ENCODE data around the gene COL23A1. TPM values are rescaled to one million over a fixed set of nuclear protein-coding genes. Genes with fewer than 3 reads are reported as not detected.
A peak's percentile ranks its signal among the peaks of the same experiment; 100 is the strongest.

The COL23A1 gene
- total and polyA plus RNA-seq, 4 donors, result 0.76 to 4.4 (median 1.3) TPM

- TF ChIP-seq, protein P1, sequence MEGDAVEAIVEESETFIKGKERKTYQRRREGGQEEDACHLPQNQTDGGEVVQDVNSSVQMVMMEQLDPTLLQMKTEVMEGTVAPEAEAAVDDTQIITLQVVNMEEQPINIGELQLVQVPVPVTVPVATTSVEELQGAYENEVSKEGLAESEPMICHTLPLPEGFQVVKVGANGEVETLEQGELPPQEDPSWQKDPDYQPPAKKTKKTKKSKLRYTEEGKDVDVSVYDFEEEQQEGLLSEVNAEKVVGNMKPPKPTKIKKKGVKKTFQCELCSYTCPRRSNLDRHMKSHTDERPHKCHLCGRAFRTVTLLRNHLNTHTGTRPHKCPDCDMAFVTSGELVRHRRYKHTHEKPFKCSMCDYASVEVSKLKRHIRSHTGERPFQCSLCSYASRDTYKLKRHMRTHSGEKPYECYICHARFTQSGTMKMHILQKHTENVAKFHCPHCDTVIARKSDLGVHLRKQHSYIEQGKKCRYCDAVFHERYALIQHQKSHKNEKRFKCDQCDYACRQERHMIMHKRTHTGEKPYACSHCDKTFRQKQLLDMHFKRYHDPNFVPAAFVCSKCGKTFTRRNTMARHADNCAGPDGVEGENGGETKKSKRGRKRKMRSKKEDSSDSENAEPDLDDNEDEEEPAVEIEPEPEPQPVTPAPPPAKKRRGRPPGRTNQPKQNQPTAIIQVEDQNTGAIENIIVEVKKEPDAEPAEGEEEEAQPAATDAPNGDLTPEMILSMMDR (IDR thresholded peaks at IDR 0.05; ENCODE audit: control extremely low read depth, extremely low read depth), result no peak
- Histone ChIP-seq H3K4me1 (ENCODE audit: control insufficient read depth in 5 of 5, insufficient read depth in 5 of 5, low read length in 5 of 5) (peaks cover 0 to 46% (median 24%) of the 10 kb centered on the region in 5 donors), H3K4me3 (no peak overlapping the region), H3K9me3 (ENCODE audit: control insufficient read depth in 4 of 4, insufficient read depth in 3 of 4, low read length in 3 of 4) (no peaks in the 10 kb centered on the region), H3K27me3 (ENCODE audit: control insufficient read depth in 3 of 3, insufficient read depth in 3 of 3, low read length in 2 of 3) (no peaks in the 10 kb centered on the region), H3K36me3 (ENCODE audit: control insufficient read depth in 4 of 4, insufficient read depth in 4 of 4, low read length in 4 of 4) (no peaks in the 10 kb centered on the region), H3K9ac (ENCODE audit: insufficient read depth in 1 of 2, low read length in 2 of 2) (no peak overlapping the region), H3K27ac (ENCODE audit: low read depth in 1 of 2, low read length in 1 of 2) (peak overlapping the region in 1 of 2 donors; percentile 67)
- DNase-seq (peak; percentile 38 to 69 (median 59)), ATAC-seq (ENCODE audit: insufficient read depth, low FRiP score) (no peak)
- 80 to 89% methylated on average over 4 of the region's 4 CpGs for WGBS, 2 donors
Observed at GRCh38 chr5:178427576-178428197, 162.5 kb downstream of the COL23A1 start.

- DNase-seq (no peak), ATAC-seq (ENCODE audit: insufficient read depth, low FRiP score) (no peak)
- Histone ChIP-seq H3K27ac (ENCODE audit: low read depth in 1 of 2, low read length in 1 of 2) (no peak overlapping the region), H3K27me3 (ENCODE audit: control insufficient read depth in 3 of 3, insufficient read depth in 3 of 3, low read length in 2 of 3) (no peaks in the 10 kb centered on the region), H3K36me3 (ENCODE audit: control insufficient read depth in 4 of 4, insufficient read depth in 4 of 4, low read length in 4 of 4) (no peaks in the 10 kb centered on the region), H3K9ac (ENCODE audit: insufficient read depth in 1 of 2, low read length in 2 of 2) (no peak overlapping the region), H3K9me3 (ENCODE audit: control insufficient read depth in 4 of 4, insufficient read depth in 3 of 4, low read length in 3 of 4) (no peaks in the 10 kb centered on the region), H3K4me1 (ENCODE audit: control insufficient read depth in 5 of 5, insufficient read depth in 5 of 5, low read length in 5 of 5) (peaks cover 0 to 39% (median 24%) of the 10 kb centered on the region in 5 donors), H3K4me3 (no peak overlapping the region)
- 90% methylated on average over 26 of the region's 26 CpGs for WGBS, 2 donors
- TF ChIP-seq, protein P1 (IDR thresholded peaks at IDR 0.05; ENCODE audit: control extremely low read depth, extremely low read depth), result no peak
Observed at GRCh38 chr5:178426326-178427130, 163.7 kb downstream of the COL23A1 start.

- Histone ChIP-seq H3K4me3 (no peak overlapping the region), H3K27ac (ENCODE audit: low read depth in 1 of 2, low read length in 1 of 2) (no peak overlapping the region), H3K9me3 (ENCODE audit: control insufficient read depth in 4 of 4, insufficient read depth in 3 of 4, low read length in 3 of 4) (no peaks in the 10 kb centered on the region), H3K27me3 (ENCODE audit: control insufficient read depth in 3 of 3, insufficient read depth in 3 of 3, low read length in 2 of 3) (no peaks in the 10 kb centered on the region), H3K36me3 (ENCODE audit: control insufficient read depth in 4 of 4, insufficient read depth in 4 of 4, low read length in 4 of 4) (no peaks in the 10 kb centered on the region), H3K9ac (ENCODE audit: insufficient read depth in 1 of 2, low read length in 2 of 2) (no peak overlapping the region), H3K4me1 (ENCODE audit: control insufficient read depth in 5 of 5, insufficient read depth in 5 of 5, low read length in 5 of 5) (peaks cover 0 to 39% (median 24%) of the 10 kb centered on the region in 5 donors)
- ATAC-seq (ENCODE audit: insufficient read depth, low FRiP score) (no peak), DNase-seq (peak in 1 of 3 donors; percentile 8)
- TF ChIP-seq, protein P1 (IDR thresholded peaks at IDR 0.05; ENCODE audit: control extremely low read depth, extremely low read depth), result no peak
- WGBS, 2 donors, result 94 to 96% methylated on average over 12 of the region's 12 CpGs
Observed at GRCh38 chr5:178425621-178426068, 164.5 kb downstream of the COL23A1 start.
